Heart left ventricle (tissue), 16 donors: ENCODE results near the gene PRDM16. TPM values are rescaled to one million over a fixed set of nuclear protein-coding genes. Genes with fewer than 3 reads are reported as not detected.

Experiments
- ATAC-seq, 4 donors: fragments of 200-7000 bp; cut with Tn5 transposase; one replicate each; pipeline ENCODE4 v1.9.1; 2020 to 2022; ENCODE audit warnings: moderate library complexity in 4 of 4, mild to moderate bottlenecking in 3 of 4, moderate number of reproducible peaks in 1 of 4
- DNase-seq, 5 donors: peaks; one replicate each; pipeline ENCODE4 v3.0.0-alpha.2; 2020
- H3K27ac ChIP-seq, 12 donors: fragments of 200-600 bp; sonication (generic) in 4 of 12; one replicate each; pipeline versions ENCODE4 v1.5.0 to v1.8.0; 2016 to 2022; ENCODE audit warnings: mild to moderate bottlenecking in 2 of 12
- H3K27me3 ChIP-seq, 9 donors: fragments of 200-600 bp; sonication (generic) in 2 of 9; one replicate each; pipeline versions ENCODE4 v1.5.1 to v1.8.0; 2016 to 2022; ENCODE audit warnings: mild to moderate bottlenecking in 3 of 9
- H3K36me3 ChIP-seq, 9 donors: fragments of 200-600 bp; sonication (generic) in 2 of 9; one replicate each; pipeline versions ENCODE4 v1.5.0 to v1.8.0; 2018 to 2022; ENCODE audit warnings: mild to moderate bottlenecking in 2 of 9
- H3K4me1 ChIP-seq, 12 donors: fragments of 200-600 bp; sonication (generic) in 4 of 12; one replicate each; pipeline versions ENCODE4 v1.5.0 to v1.8.0; 2016 to 2022; ENCODE audit warnings: mild to moderate bottlenecking in 3 of 12
- H3K4me3 ChIP-seq, 12 donors: fragments of 200-600 bp; sonication (generic) in 4 of 12; one replicate each; pipeline versions ENCODE4 v1.5.0 to v1.8.0; 2017 to 2022; ENCODE audit warnings: mild to moderate bottlenecking in 9 of 12, moderate library complexity in 4 of 12
- H3K9me3 ChIP-seq, 12 donors: fragments of 200-600 bp; sonication (generic) in 4 of 12; one replicate each; pipeline versions ENCODE4 v1.5.0 to v1.8.0; 2016 to 2022; ENCODE audit warnings: mild to moderate bottlenecking in 1 of 12
- POLR2A ChIP-seq, 2 donors: fragments of 450-650 bp; IDR thresholded peaks; one replicate each; pipeline ENCODE4 v1.6.1; 2017; ENCODE audit warnings: antibody characterized with exemption in 2 of 2, mild to moderate bottlenecking in 2 of 2, moderate library complexity in 2 of 2
- WGBS, 4 donors: extraction: QIAGEN DNeasy Blood & Tissue Kit in 2 of 4; methylation state at CpG; one replicate each; pipeline versions ENCODE4 v1.1.5 to v1.1.7; 2013 to 2018; 5-methylcytosine and 5-hydroxymethylcytosine counted together
- intact Hi-C, 10 donors: fragments of 100-400 bp; cut with DNase I; formaldehyde crosslinking; loops; one replicate each; pipeline versions ENCODE4 v1.11.1 to v1.14.2; 2022
- polyA plus RNA-seq, 2 donors: library from polyadenylated mRNA; stranded (reverse); fragments of 200-250 nt; gene quantifications; one replicate each; pipeline ENCODE4 v1.2.3, GENCODE V29; 2013
- total RNA-seq, 9 donors: library from RNA; depleted of rRNA in 2 of 9; stranded (reverse); fragments of >200 nt in 2 of 9; fragmentation: NEBNext Ultra II Directional in 3 of 9; extraction: Animal tissue kit (Norgen Biotek cat#: 25700) in 3 of 9; gene quantifications; one replicate each; pipeline versions ENCODE4 v1.1.0 to v1.2.4, GENCODE V29; 2016 to 2023
- TF ChIP-seq, protein P1 (sequence below), 12 donors: fragments of 200-600 bp; sonication (generic) in 4 of 12; IDR thresholded peaks; one replicate each; pipeline versions ENCODE4 v1.5.0 to v1.8.0; 2018 to 2022; ENCODE audit warnings: antibody characterized with exemption in 12 of 12, mild to moderate bottlenecking in 5 of 12
- donor health status: ischemic (EF 13 %, LVEDD 7.1; RV severe dilation, severe dysfunction).
- donor health status: healthy with polysubstance abuse.
- donor health status: DM: no; HTN: yes; CAD: no.
- donor health status: DM: no; HTN: no; CAD: no.
- donor health status: ischemic (EF 25% LVEDD 6.9; RV normal size, moderate dysfunction).
- donor health status: ischemic (EF 25% LVEDD 5.7; RV mildly dilated, moderate dysfunction).
- donor health status: healthy.
- donor health status: DM: yes; HTN: yes; CAD: no.
- donor health status: ischemic (EF 35%, LVEDD 5.7; RV mildly dilated, moderate dysfunction).
- donor health status: nonischemic (EF 11% LVEDD 7.7; RV severe dilation, severe dysfunction).
- donor health status: DM: yes; HTN: yes; CAD: no.
- donor health status: PGD.
- donor health status: ischemic (EF 29% LVEDD 5.4; RV normal size, mild dysfunction).
- donor health status: nonischemic (EF 23%, LVEDD 6.1; RV moderate dilation, normal function).

The PRDM16 gene
- total and polyA plus RNA-seq, 11 donors, result 6.0 to 22.7 (median 14.0) TPM

DNA sequence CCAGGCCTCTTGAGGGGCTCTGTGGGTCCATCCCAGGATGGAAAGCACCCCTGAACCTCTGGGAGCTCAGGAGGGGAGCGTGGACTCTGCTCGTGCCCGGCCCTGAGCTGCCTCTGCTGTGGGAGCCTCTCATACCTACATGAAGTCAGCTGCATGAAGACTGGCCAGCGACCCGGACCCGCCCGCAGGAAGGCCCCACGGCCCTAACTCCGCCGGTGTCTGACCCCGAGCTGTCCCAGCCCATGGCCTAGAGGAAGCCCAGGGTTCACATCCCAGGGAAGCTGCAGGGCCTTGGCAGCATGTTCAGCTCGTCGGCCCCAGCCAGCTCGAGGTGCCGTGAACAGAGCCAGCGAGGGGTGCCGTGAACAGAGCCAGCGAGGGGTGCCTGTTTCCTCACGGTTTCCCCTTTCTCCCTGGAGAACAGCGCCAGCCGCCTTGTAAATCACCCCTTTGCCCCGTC is 207.4 kb downstream of the PRDM16 start:
- peak in 1 of 5 donors; percentile 17 for DNase-seq
- no peak for TF ChIP-seq POLR2A (IDR thresholded peaks at IDR 0.05)
- TF ChIP-seq, protein P1, sequence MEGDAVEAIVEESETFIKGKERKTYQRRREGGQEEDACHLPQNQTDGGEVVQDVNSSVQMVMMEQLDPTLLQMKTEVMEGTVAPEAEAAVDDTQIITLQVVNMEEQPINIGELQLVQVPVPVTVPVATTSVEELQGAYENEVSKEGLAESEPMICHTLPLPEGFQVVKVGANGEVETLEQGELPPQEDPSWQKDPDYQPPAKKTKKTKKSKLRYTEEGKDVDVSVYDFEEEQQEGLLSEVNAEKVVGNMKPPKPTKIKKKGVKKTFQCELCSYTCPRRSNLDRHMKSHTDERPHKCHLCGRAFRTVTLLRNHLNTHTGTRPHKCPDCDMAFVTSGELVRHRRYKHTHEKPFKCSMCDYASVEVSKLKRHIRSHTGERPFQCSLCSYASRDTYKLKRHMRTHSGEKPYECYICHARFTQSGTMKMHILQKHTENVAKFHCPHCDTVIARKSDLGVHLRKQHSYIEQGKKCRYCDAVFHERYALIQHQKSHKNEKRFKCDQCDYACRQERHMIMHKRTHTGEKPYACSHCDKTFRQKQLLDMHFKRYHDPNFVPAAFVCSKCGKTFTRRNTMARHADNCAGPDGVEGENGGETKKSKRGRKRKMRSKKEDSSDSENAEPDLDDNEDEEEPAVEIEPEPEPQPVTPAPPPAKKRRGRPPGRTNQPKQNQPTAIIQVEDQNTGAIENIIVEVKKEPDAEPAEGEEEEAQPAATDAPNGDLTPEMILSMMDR (IDR thresholded peaks at IDR 0.05), result no peak
- Histone ChIP-seq H3K4me3 (no peak overlapping the region), H3K4me1 (peaks cover 0 to 30% (median 6%) of the 10 kb centered on the region in 12 donors), H3K9me3 (no peaks in the 10 kb centered on the region), H3K36me3 (no peaks in the 10 kb centered on the region), H3K27me3 (no peaks in the 10 kb centered on the region), H3K27ac (peak overlapping the region in 6 of 12 donors; percentile 23 to 68 (median 34))
- 67 to 74% (median 70%) methylated on average over 14 to 22 of the region's 22 CpGs for WGBS, 4 donors
- peak in 2 of 4 donors; percentile 4 to 12 for ATAC-seq
- intact Hi-C loops, result loop anchor here in 1 of 10 donors (10.0 kb wide), 1 partner anchor 102 kb away; no protein-coding TSS in a partner anchor

DNA sequence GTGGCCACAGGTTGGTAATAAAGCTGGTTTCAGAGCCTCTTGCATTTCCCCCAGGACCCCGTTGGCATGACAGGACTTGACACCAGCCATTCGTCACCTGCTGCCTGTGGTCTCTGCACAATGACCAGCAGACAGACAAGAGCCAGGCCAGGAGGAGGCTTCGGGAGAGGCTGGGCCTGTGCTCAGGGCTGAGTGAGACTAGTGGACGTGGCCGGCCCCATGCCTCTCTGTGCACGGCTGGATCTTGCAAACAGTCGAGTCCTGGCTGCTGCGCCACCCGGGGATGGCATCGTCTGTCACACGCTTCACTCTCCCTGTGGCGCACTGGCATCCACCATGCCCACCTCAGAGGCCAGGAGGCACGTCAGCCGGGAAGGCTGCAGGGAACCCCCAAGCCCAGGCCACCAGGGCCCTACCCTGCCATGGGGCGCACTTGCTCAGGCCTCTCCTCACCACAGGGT is 208.0 kb downstream of the PRDM16 start:
- DNase-seq (peak in 1 of 5 donors; percentile 18), ATAC-seq (no peak)
- WGBS, 4 donors, result 71 to 92% (median 85%) methylated on average over 13 to 15 of the region's 15 CpGs
- Histone ChIP-seq H3K4me1 (peaks cover 0 to 27% (median 6%) of the 10 kb centered on the region in 12 donors), H3K27ac (peak overlapping the region in 1 of 12 donors; percentile 68), H3K36me3 (no peaks in the 10 kb centered on the region), H3K4me3 (no peak overlapping the region), H3K27me3 (no peaks in the 10 kb centered on the region), H3K9me3 (no peaks in the 10 kb centered on the region)
- TF ChIP-seq, protein P1 (IDR thresholded peaks at IDR 0.05), result no peak
- no peak for TF ChIP-seq POLR2A (IDR thresholded peaks at IDR 0.05)
- intact Hi-C loops, result loop anchor here in 1 of 10 donors (10.0 kb wide), 1 partner anchor 102 kb away; no protein-coding TSS in a partner anchor

DNA sequence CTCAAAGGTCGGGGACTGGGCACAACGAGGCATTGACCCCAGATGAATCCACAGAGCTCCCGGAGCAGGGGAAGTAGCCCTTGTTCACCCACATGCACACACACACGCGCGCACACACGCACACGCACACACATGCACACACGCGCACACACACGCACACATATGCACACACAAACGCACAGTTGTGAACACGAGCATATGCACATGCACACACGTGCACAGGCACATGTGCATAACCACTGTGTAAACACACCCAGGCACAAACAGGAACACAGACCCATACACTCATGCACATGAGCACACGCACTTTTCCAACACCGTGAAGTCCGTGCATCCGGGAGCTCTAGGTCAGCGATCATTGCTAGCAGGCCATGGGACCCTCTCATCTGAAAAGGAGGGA is 208.6 kb downstream of the PRDM16 start:
- no peaks in the 10 kb centered on the region for H3K27me3 ChIP-seq
- ATAC-seq (no peak), DNase-seq (peak in 1 of 5 donors; percentile 18)
- TF ChIP-seq, protein P1 (IDR thresholded peaks at IDR 0.05), result no peak
- TF ChIP-seq POLR2A (IDR thresholded peaks at IDR 0.05), result no peak
- no peaks in the 10 kb centered on the region for H3K9me3 ChIP-seq
- H3K27ac ChIP-seq, result no peak overlapping the region
- intact Hi-C loops, result loop anchor here in 1 of 10 donors (10.0 kb wide), 1 partner anchor 103 kb away; no protein-coding TSS in a partner anchor
- H3K4me1 ChIP-seq, result peaks cover 0 to 31% (median 6%) of the 10 kb centered on the region in 12 donors
- H3K36me3 ChIP-seq, result no peaks in the 10 kb centered on the region
- 77 to 90% (median 89%) methylated on average over 19 of the region's 19 CpGs for WGBS, 4 donors
- H3K4me3 ChIP-seq, result no peak overlapping the region

DNA sequence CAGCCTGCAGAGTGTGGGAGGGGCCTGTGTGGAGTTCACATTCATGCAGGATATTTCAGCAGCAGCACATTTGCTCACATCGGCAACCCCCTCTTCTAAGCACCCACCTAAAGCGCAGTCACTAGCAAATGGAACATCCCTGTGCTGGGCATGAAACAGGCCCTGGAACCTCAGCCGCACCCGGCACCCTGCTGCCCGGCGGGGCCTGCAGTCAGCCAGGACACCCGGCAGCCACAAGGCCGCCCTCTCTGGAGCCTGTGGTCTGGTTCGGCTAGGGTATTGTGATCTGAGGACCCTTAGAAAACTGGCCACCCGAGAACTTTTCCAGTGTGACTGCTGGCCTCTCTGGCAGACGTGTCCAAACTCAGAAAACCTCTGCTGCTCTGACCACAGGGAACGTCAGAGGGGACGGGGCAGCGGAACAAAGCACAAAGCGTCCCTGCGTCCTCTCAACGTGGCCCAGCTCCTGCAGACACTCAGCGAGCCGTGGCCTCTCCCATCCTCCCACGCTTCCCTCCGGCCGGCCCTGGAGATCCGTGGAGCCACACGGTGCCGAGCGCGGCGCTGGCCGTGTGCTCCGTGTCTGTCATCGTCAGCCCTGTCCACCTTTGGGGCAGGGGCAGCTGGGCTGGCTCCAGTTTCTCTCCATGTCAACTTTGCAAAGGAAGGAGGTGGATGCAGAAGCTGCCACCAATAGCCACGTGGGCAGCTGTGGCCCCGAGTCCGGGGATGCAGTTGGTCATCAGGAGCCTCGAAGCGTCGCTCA is 209.6 kb downstream of the PRDM16 start:
- intact Hi-C loops, result loop anchor here in 1 of 10 donors (10.0 kb wide), 1 partner anchor 104 kb away; no protein-coding TSS in a partner anchor
- no peak overlapping the region for H3K27ac ChIP-seq
- peaks cover 0 to 1% (median 0%) of the 10 kb centered on the region in 9 donors for H3K27me3 ChIP-seq
- H3K36me3 ChIP-seq, result no peaks in the 10 kb centered on the region
- no peak overlapping the region for H3K4me3 ChIP-seq
- TF ChIP-seq, protein P1 (IDR thresholded peaks at IDR 0.05), result no peak
- no peak for TF ChIP-seq POLR2A (IDR thresholded peaks at IDR 0.05)
- WGBS, 4 donors, result 85 to 90% (median 87%) methylated on average over 30 to 37 of the region's 37 CpGs
- no peaks in the 10 kb centered on the region for H3K9me3 ChIP-seq
- H3K4me1 ChIP-seq, result peaks cover 0 to 41% (median 9%) of the 10 kb centered on the region in 12 donors
- peak in 1 of 5 donors; percentile 6 for DNase-seq
- ATAC-seq, result no peak
